Keratinocyte (primary cell): ENCODE results near the gene PTPN14. TPM values are rescaled to one million over a fixed set of nuclear protein-coding genes. Genes with fewer than 3 reads are reported as not detected.

Experiments used
- DNase-seq: peaks from one replicate; pipeline ENCODE4 v3.0.0-alpha.2; 2011; ENCODE audit warnings: low read depth, missing footprints, low spot score
- FAIRE-seq: peaks from 2 replicates; lab custom pipeline; 2011; peaks lifted over from hg19 to GRCh38; lab: Jason Lieb, UNC
- H2AFZ ChIP-seq: 2 replicates; pipeline ENCODE4 v1.6.0; 2012; ENCODE audit warnings: low read length, control low read depth, inconsistent platforms; ENCODE audit not compliant: control insufficient read depth
- H3K27ac ChIP-seq: 2 replicates; pipeline ENCODE4 v1.5.1; 2011; ENCODE audit warnings: low read length; ENCODE audit not compliant: control insufficient read depth, insufficient read depth
- H3K27me3 ChIP-seq: 3 replicates; pipeline ENCODE4 v1.6.0; 2011; ENCODE audit warnings: low read length; ENCODE audit not compliant: control insufficient read depth, insufficient read depth; ENCODE audit errors: extremely low read depth
- H3K36me3 ChIP-seq, 2 experiments: 2 replicates in 1 of 2; 3 replicates in 1 of 2; pipeline ENCODE4 v1.5.1; 2011; ENCODE audit warnings: low read length in 2 of 2, mild to moderate bottlenecking in 1 of 2; ENCODE audit not compliant: control insufficient read depth in 2 of 2, insufficient read depth in 2 of 2; ENCODE audit errors: extremely low read depth in 1 of 2
- H3K4me1 ChIP-seq: 3 replicates; pipeline ENCODE4 v1.5.1; 2011; ENCODE audit warnings: low read length; ENCODE audit not compliant: control insufficient read depth, insufficient read depth; ENCODE audit errors: extremely low read depth
- H3K4me2 ChIP-seq: 3 replicates; pipeline ENCODE4 v1.6.0; 2011; ENCODE audit warnings: low read depth, low read length; ENCODE audit not compliant: control insufficient read depth, insufficient read depth; ENCODE audit errors: extremely low read depth
- H3K4me3 ChIP-seq, 3 experiments: fragments of 200-600 bp in 1 of 3; sonication (generic) in 1 of 3; 2 replicates in 2 of 3; 3 replicates in 1 of 3; pipeline ENCODE4 v1.5.1; 2011 to 2016; ENCODE audit warnings: low read length in 3 of 3, mild to moderate bottlenecking in 3 of 3, control low read depth in 2 of 3, inconsistent platforms in 1 of 3, low read depth in 1 of 3, mixed read lengths in 1 of 3, mixed run types in 1 of 3, moderate library complexity in 1 of 3; ENCODE audit not compliant: control insufficient read depth in 2 of 3, insufficient read depth in 2 of 3; ENCODE audit errors: extremely low read depth in 1 of 3
- H3K79me2 ChIP-seq: 2 replicates; pipeline ENCODE4 v1.6.0; 2012; ENCODE audit warnings: low read length; ENCODE audit not compliant: control insufficient read depth, insufficient read depth
- H3K9ac ChIP-seq: 3 replicates; pipeline ENCODE4 v1.6.0; 2011; ENCODE audit warnings: low read length; ENCODE audit not compliant: control insufficient read depth, insufficient read depth; ENCODE audit errors: extremely low read depth
- H3K9me1 ChIP-seq: 3 replicates; pipeline ENCODE4 v1.6.0; 2011; ENCODE audit warnings: low read length; ENCODE audit not compliant: control insufficient read depth, insufficient read depth; ENCODE audit errors: extremely low read depth
- H3K9me3 ChIP-seq: 2 replicates; pipeline ENCODE4 v1.5.1; 2012; ENCODE audit warnings: low read depth, low read length; ENCODE audit not compliant: control insufficient read depth
- H4K20me1 ChIP-seq: 3 replicates; pipeline ENCODE4 v1.6.0; 2011; ENCODE audit warnings: low read length; ENCODE audit not compliant: control insufficient read depth, insufficient read depth; ENCODE audit errors: extremely low read depth
- EZH2 ChIP-seq: IDR thresholded peaks from one replicate; pipeline ENCODE4 v1.6.1; 2012; ENCODE audit warnings: inconsistent platforms, mild to moderate bottlenecking, low read length, moderate library complexity
- dilution Hi-C: fragments of 300-500 bp; cut with MboI; formaldehyde crosslinking; loops from one replicate; pipeline ENCODE4 v1.7.0; 2020; ENCODE audit warnings: low sequenced_read_pairs; ENCODE audit not compliant: extremely low pct_ligation_motif_present
- polyA plus RNA-seq, 5 experiments: library from polyadenylated mRNA; depleted of rRNA in 3 of 5; stranded (reverse) in 3 of 5; stranded (forward) in 1 of 5; unstranded in 1 of 5; fragments of >200 nt; gene quantifications; 1 replicate in 1 of 5; 2 replicates in 3 of 5; 3 replicates in 1 of 5; pipeline versions ENCODE4 v1.2.1 to v1.2.3, GENCODE V29; 2011 to 2012; ENCODE audit warnings: missing spikeins in 2 of 5, low read depth in 1 of 5, low replicate concordance in 1 of 5
- TF ChIP-seq, protein P1 (sequence below), 3 experiments: IDR thresholded peaks in 1 of 3; conservative IDR thresholded peaks in 1 of 3; optimal IDR thresholded peaks in 1 of 3; 2 replicates in 2 of 3; 3 replicates in 1 of 3; pipeline versions ENCODE3 to v1.5.1; 2011; ENCODE audit warnings: low read length in 3 of 3, mild to moderate bottlenecking in 3 of 3, moderate library complexity in 2 of 3, control low read depth in 1 of 3, inconsistent platforms in 1 of 3; ENCODE audit not compliant: insufficient read depth in 2 of 3; ENCODE audit errors: extremely low read depth in 1 of 3

PTPN14 gene
- polyA plus RNA-seq, 1 donor (not counting 4 experiments of a cell fraction or from before 2014, with no cell fraction given): 29.9 TPM

GRCh38 chr1:214552174-214552608 is 789 bp upstream of the PTPN14 start:
- peaks cover 4% of the 10 kb centered on the region for H4K20me1 ChIP-seq
- TF ChIP-seq, protein P1, sequence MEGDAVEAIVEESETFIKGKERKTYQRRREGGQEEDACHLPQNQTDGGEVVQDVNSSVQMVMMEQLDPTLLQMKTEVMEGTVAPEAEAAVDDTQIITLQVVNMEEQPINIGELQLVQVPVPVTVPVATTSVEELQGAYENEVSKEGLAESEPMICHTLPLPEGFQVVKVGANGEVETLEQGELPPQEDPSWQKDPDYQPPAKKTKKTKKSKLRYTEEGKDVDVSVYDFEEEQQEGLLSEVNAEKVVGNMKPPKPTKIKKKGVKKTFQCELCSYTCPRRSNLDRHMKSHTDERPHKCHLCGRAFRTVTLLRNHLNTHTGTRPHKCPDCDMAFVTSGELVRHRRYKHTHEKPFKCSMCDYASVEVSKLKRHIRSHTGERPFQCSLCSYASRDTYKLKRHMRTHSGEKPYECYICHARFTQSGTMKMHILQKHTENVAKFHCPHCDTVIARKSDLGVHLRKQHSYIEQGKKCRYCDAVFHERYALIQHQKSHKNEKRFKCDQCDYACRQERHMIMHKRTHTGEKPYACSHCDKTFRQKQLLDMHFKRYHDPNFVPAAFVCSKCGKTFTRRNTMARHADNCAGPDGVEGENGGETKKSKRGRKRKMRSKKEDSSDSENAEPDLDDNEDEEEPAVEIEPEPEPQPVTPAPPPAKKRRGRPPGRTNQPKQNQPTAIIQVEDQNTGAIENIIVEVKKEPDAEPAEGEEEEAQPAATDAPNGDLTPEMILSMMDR (optimal IDR thresholded peaks at IDR 0.05 in 1 of 3, IDR thresholded peaks at IDR 0.05 in 1 of 3, conservative IDR thresholded peaks at IDR 0.05 in 1 of 3; ENCODE audit: extremely low read depth in 1 of 3, insufficient read depth in 2 of 3, low read length in 3 of 3): no peak
- no peak for TF ChIP-seq EZH2
- H3K9me3 ChIP-seq: no peaks in the 10 kb centered on the region
- no peaks in the 10 kb centered on the region for H3K9me1 ChIP-seq
- H3K27ac ChIP-seq: peak overlapping the region; percentile 95
- peak overlapping the region; percentile 99 for H3K9ac ChIP-seq
- H3K27me3 ChIP-seq: no peaks in the 10 kb centered on the region
- no peak for DNase-seq
- dilution Hi-C loops: no loop called here
- H3K36me3 ChIP-seq: no peaks in the 10 kb centered on the region
- peaks cover 23% of the 10 kb centered on the region for H3K4me1 ChIP-seq
- peak; percentile 98 for FAIRE-seq
- H2AFZ ChIP-seq: peak overlapping the region; percentile 53
- H3K4me3 ChIP-seq: peak overlapping the region; percentile 71 to 97 (median 78)
- H3K4me2 ChIP-seq: peak overlapping the region; percentile 88
- peaks cover 42% of the 10 kb centered on the region for H3K79me2 ChIP-seq

DNA sequence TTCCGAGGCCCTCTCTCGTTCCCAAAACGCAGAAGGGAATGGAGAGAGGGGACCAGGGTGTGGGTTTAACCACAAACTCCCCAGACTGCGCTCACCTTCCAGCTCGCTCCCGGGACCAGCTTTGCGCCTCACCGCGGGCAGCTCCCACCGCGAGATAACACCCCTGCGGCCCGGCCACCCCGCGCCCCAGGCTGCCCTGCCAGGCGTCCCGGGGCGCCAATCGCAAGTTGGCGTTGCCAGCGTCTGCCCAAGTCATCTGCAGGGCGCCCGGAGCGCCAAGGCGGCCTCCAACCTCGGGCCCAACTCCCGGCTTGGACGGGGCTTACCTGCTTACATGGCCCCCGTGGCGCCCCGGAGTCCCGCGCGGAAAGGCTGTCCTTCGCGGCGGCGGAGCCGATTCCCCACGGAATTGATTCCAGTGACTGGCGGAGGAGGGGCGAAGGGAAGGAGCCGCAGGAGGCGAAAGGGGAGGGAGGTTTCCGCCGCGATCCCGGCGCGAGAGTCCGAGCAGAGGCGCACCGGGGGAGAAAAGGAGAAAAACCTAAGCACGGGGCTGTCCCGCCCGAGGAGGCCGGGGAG is 456 bp downstream of the PTPN14 start:
- Histone ChIP-seq H3K9me3 (no peaks in the 10 kb centered on the region), H3K36me3 (peaks cover 2 to 7% of the 10 kb centered on the region in 2 experiments), H3K4me1 (peaks cover 35% of the 10 kb centered on the region), H3K27ac (peak overlapping the region; percentile 96), H3K27me3 (no peaks in the 10 kb centered on the region), H3K79me2 (peaks cover 55% of the 10 kb centered on the region), H3K9me1 (peaks cover 2% of the 10 kb centered on the region), H2AFZ (peak overlapping the region; percentile 49), H3K4me3 (peak overlapping the region; percentile 71 to 99 (median 97)), H3K4me2 (peak overlapping the region; percentile 93), H3K9ac (peak overlapping the region; percentile 99), H4K20me1 (peaks cover 6% of the 10 kb centered on the region)
- DNase-seq (no peak), FAIRE-seq (no peak)
- dilution Hi-C loops: no loop called here
- TF ChIP-seq, protein P1 (optimal IDR thresholded peaks at IDR 0.05 in 1 of 3, IDR thresholded peaks at IDR 0.05 in 1 of 3, conservative IDR thresholded peaks at IDR 0.05 in 1 of 3; ENCODE audit: extremely low read depth in 1 of 3, insufficient read depth in 2 of 3, low read length in 3 of 3): no peak
